ENCODE measurements around the gene WWOX. TPM values are rescaled to one million over a fixed set of nuclear protein-coding genes. Genes with fewer than 3 reads are reported as not detected.

The WWOX gene
- total and polyA plus RNA-seq, 2 of the 8 experiments (the other 6 are each of a cell fraction or from before 2014, with no cell fraction given): 5.4 to 16.7 TPM

DNA sequence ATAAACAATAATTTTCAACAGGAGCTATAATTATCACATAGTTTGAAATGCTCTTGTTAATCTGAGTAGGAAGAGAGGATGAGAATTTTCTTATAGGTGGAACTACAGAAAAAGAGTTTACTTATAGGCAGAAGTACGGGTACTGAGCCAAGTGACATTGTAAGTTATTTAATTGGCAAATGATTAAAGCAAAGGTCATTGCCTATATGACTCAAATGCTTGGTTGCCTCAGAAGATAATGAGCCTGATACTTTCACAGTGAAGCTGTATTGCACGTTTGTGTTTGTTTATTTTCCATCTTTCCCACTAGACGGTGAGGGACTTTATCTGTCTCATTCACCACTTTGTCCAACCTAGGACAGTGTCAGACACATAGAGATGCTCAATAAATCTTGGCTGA, 751.8 kb downstream of the WWOX start:
- Histone ChIP-seq H2AFZ (ENCODE audit: low read length) (no peak overlapping the region), H3K56ac (replicated peaks; ENCODE audit: insufficient read length, low read depth, low read length) (no peak overlapping the region), H2BK5ac (ENCODE audit: low read depth, low read length) (no peak overlapping the region), H3K4ac (replicated peaks; ENCODE audit: insufficient read length, low read depth, low read length) (no peak overlapping the region), H3K79me1 (ENCODE audit: low read depth, low read length) (no peaks in the 10 kb centered on the region), H2BK20ac (ENCODE audit: low read length) (no peak overlapping the region), H3K79me2 (ENCODE audit: control insufficient read depth in 1 of 2, insufficient read depth in 2 of 2, low read length in 2 of 2) (no peaks in the 10 kb centered on the region), H3K23ac (ENCODE audit: insufficient read length) (no peak overlapping the region), H4K5ac (ENCODE audit: insufficient read length, low read depth, low read length) (no peak overlapping the region), H3K27ac (ENCODE audit: low read depth, low read length) (no peak overlapping the region), H3K36me3 (ENCODE audit: control insufficient read depth in 2 of 4, insufficient read depth in 4 of 4, low read length in 3 of 4) (no peaks in the 10 kb centered on the region), H4K91ac (replicated peaks; ENCODE audit: insufficient read length, low read length) (no peak overlapping the region), H3K14ac (ENCODE audit: insufficient read length) (no peak overlapping the region), H3K18ac (ENCODE audit: extremely low read depth, low read length) (no peak overlapping the region), H3K9ac (replicated peaks in 1 of 4; ENCODE audit: extremely low read depth in 1 of 4, low read depth in 3 of 4, low read length in 3 of 4) (no peak overlapping the region), H4K20me1 (replicated peaks in 1 of 2; ENCODE audit: control insufficient read depth in 1 of 2, insufficient read depth in 2 of 2, low read length in 2 of 2) (no peaks in the 10 kb centered on the region), H4K8ac (ENCODE audit: extremely low read depth, insufficient read depth, low read length) (no peak overlapping the region), H3K23me2 (ENCODE audit: low read depth, low read length) (no peaks in the 10 kb centered on the region; the same call in 1 of the 2 replicates), H2BK15ac (ENCODE audit: low read length) (no peak overlapping the region), H2BK120ac (replicated peaks; ENCODE audit: low read depth, low read length) (no peak overlapping the region), H2BK12ac (ENCODE audit: low read depth, low read length) (no peak overlapping the region), H3K4me1 (replicated peaks in 1 of 4; ENCODE audit: control insufficient read depth in 3 of 4, insufficient read depth in 4 of 4, low read length in 3 of 4) (no peaks in the 10 kb centered on the region), H3K4me2 (ENCODE audit: insufficient read depth in 1 of 2, low read depth in 2 of 2, low read length in 2 of 2) (no peak overlapping the region), H2AK5ac (ENCODE audit: low read depth, low read length) (no peak overlapping the region), H3K4me3 (ENCODE audit: extremely low read depth in 1 of 4, insufficient read depth in 2 of 4, low read depth in 3 of 4, low read length in 4 of 4) (no peak overlapping the region), H3K27me3 (replicated peaks in 1 of 4; ENCODE audit: control insufficient read depth in 3 of 4, extremely low read depth in 1 of 4, insufficient read depth in 3 of 4, low read length in 3 of 4) (no peaks in the 10 kb centered on the region), H3K9me3 (ENCODE audit: insufficient read depth in 2 of 2, low read depth in 1 of 2, low read length in 1 of 2) (no peaks in the 10 kb centered on the region)
- WGBS, 2 experiments (ENCODE audit: extremely low coverage in 1 of 2, insufficient coverage in 1 of 2, insufficient read length in 1 of 2, insufficient replicate concordance in 2 of 2, low coverage in 1 of 2, low lambda C conversion rate in 2 of 2, missing lambda C conversion rate in 1 of 2): 85% methylated on average over 3 of the region's 3 CpGs; no CpG with 5 or more reads in 1 of the 2 experiments
- DNase-seq (ENCODE audit: low read depth in 1 of 2, low spot score in 2 of 2) (no peak), FAIRE-seq (no peak)
- CTCF ChIA-PET (ENCODE audit: partially characterized antibody): interaction anchor here (0.7 kb wide), 1 partner anchor 28 kb away, joined by 3 read pairs; no protein-coding TSS in a partner anchor
- POLR2A ChIA-PET (ENCODE audit: partially characterized antibody): no interaction called here
- TF ChIP-seq EZH2 (IDR thresholded peaks at IDR 0.05; ENCODE audit: low read depth, low read length, severe bottlenecking): no peak
- TF ChIP-seq GABPA (IDR thresholded peaks at IDR 0.05; ENCODE audit: borderline replicate concordance, insufficient read depth, low read length): no peak
- TF ChIP-seq KDM5A (IDR thresholded peaks at IDR 0.05; ENCODE audit: low read length): no peak
- TF ChIP-seq ASH2L (IDR thresholded peaks at IDR 0.05; ENCODE audit: low read length): no peak
- TF ChIP-seq RFX5 (IDR thresholded peaks at IDR 0.05; ENCODE audit: borderline replicate concordance, low read depth, low read length): no peak
- TF ChIP-seq, protein P1, sequence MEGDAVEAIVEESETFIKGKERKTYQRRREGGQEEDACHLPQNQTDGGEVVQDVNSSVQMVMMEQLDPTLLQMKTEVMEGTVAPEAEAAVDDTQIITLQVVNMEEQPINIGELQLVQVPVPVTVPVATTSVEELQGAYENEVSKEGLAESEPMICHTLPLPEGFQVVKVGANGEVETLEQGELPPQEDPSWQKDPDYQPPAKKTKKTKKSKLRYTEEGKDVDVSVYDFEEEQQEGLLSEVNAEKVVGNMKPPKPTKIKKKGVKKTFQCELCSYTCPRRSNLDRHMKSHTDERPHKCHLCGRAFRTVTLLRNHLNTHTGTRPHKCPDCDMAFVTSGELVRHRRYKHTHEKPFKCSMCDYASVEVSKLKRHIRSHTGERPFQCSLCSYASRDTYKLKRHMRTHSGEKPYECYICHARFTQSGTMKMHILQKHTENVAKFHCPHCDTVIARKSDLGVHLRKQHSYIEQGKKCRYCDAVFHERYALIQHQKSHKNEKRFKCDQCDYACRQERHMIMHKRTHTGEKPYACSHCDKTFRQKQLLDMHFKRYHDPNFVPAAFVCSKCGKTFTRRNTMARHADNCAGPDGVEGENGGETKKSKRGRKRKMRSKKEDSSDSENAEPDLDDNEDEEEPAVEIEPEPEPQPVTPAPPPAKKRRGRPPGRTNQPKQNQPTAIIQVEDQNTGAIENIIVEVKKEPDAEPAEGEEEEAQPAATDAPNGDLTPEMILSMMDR (IDR thresholded peaks at IDR 0.05; ENCODE audit: control extremely low read depth in 1 of 3, insufficient read depth in 1 of 3, low read depth in 1 of 3, low read length in 3 of 3): no peak
- TF ChIP-seq TCF12 (IDR thresholded peaks at IDR 0.05; ENCODE audit: low read depth, low read length): no peak
- TF ChIP-seq, protein P2, sequence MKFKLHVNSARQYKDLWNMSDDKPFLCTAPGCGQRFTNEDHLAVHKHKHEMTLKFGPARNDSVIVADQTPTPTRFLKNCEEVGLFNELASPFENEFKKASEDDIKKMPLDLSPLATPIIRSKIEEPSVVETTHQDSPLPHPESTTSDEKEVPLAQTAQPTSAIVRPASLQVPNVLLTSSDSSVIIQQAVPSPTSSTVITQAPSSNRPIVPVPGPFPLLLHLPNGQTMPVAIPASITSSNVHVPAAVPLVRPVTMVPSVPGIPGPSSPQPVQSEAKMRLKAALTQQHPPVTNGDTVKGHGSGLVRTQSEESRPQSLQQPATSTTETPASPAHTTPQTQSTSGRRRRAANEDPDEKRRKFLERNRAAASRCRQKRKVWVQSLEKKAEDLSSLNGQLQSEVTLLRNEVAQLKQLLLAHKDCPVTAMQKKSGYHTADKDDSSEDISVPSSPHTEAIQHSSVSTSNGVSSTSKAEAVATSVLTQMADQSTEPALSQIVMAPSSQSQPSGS (IDR thresholded peaks at IDR 0.05; ENCODE audit: low read length): no peak
- TF ChIP-seq CEBPB (IDR thresholded peaks at IDR 0.05; ENCODE audit: low read depth, low read length): no peak
- TF ChIP-seq JUN (IDR thresholded peaks at IDR 0.05; ENCODE audit: low read depth, low read length): no peak
- TF ChIP-seq SRF (IDR thresholded peaks at IDR 0.05; ENCODE audit: low read depth, low read length): no peak

All from H1 (cell line).